HepG2 (cell line): ENCODE data around the gene TDRD10. TPM values are rescaled to one million over a fixed set of nuclear protein-coding genes. Genes with fewer than 3 reads are reported as not detected.
A peak's percentile ranks its signal among the peaks of the same experiment; 100 is the strongest.

Experiments used
- ESRRA ChIP-seq: sonication (generic); formaldehyde crosslinking; IDR thresholded peaks from 2 replicates; pipeline ENCODE4 v1.5.1; 2020; ENCODE audit warnings: mild to moderate bottlenecking, low read depth, missing genetic modification reagents
- HOXA5 ChIP-seq: sonication (generic); formaldehyde crosslinking; IDR thresholded peaks from 2 replicates; pipeline ENCODE4 v1.4.0; 2020; ENCODE audit warnings: missing genetic modification reagents
- JUN ChIP-seq: sonication (generic); formaldehyde crosslinking; IDR thresholded peaks from 2 replicates; pipeline ENCODE4 v1.4.0; 2020; ENCODE audit warnings: mild to moderate bottlenecking, missing genetic modification reagents
- MEF2D ChIP-seq: sonication (generic); formaldehyde crosslinking; IDR thresholded peaks from 2 replicates; pipeline ENCODE4 v1.5.1; 2020; ENCODE audit warnings: mild to moderate bottlenecking, missing genetic modification reagents
- NR2C2 ChIP-seq: sonication (generic); formaldehyde crosslinking; IDR thresholded peaks from 2 replicates; pipeline ENCODE4 v1.4.0; 2020; ENCODE audit warnings: missing genetic modification reagents, mild to moderate bottlenecking, moderate library complexity, borderline replicate concordance
- PRPF4 ChIP-seq: fragments of 200-400 bp; formaldehyde crosslinking; IDR thresholded peaks from 2 replicates; pipeline ENCODE4 v1.6.1; 2016; ENCODE audit warnings: low read length, low read depth; ENCODE audit not compliant: poor library complexity, severe bottlenecking
- REXO4 ChIP-seq: sonication (generic); formaldehyde crosslinking; IDR thresholded peaks from 2 replicates; pipeline ENCODE4 v1.8.0; 2022; ENCODE audit warnings: missing genetic modification reagents, mild to moderate bottlenecking, borderline replicate concordance
- TCF12 ChIP-seq, 2 experiments: fragments of 450-650 bp in 1 of 2; sonication (generic) in 1 of 2; formaldehyde crosslinking in 1 of 2; IDR thresholded peaks; 2 replicates each; pipeline versions ENCODE4 v1.6.1 to v1.8.0; 2017 to 2022; ENCODE audit warnings: antibody characterized with exemption in 1 of 2, mild to moderate bottlenecking in 1 of 2, missing genetic modification reagents in 1 of 2, moderate library complexity in 1 of 2
- ZNF10 ChIP-seq: sonication (generic); formaldehyde crosslinking; IDR thresholded peaks from 2 replicates; pipeline ENCODE4 v1.4.0; 2020; ENCODE audit warnings: mild to moderate bottlenecking, low read depth, missing genetic modification reagents, borderline replicate concordance
- ZNF160 ChIP-seq: sonication (generic); formaldehyde crosslinking; IDR thresholded peaks from 2 replicates; pipeline ENCODE4 v1.8.0; 2022; ENCODE audit warnings: mild to moderate bottlenecking, inconsistent platforms, missing genetic modification reagents
- ZNF530 ChIP-seq: sonication (generic); formaldehyde crosslinking; IDR thresholded peaks from 2 replicates; pipeline ENCODE4 v1.5.0; 2020; ENCODE audit warnings: low read depth, mild to moderate bottlenecking, missing genetic modification reagents
- ZNF563 ChIP-seq: sonication (generic); formaldehyde crosslinking; IDR thresholded peaks from 2 replicates; pipeline ENCODE4 v1.8.0; 2022; ENCODE audit warnings: mild to moderate bottlenecking, moderate library complexity, missing genetic modification reagents
- polyA plus RNA-seq, 8 experiments: library from polyadenylated mRNA; depleted of rRNA in 3 of 8; stranded (reverse) in 7 of 8; unstranded in 1 of 8; fragments of >200 nt; fragmentation: Illumina TruSeq in 4 of 8; extraction: Trizol in 4 of 8; gene quantifications; 2 replicates each; pipeline versions ENCODE4 v1.2.1 to v1.2.3, GENCODE V29; 2011 to 2016; ENCODE audit warnings: low read depth in 4 of 8, missing spikeins in 1 of 8, mixed read lengths in 1 of 8; ENCODE audit not compliant: insufficient read depth in 1 of 8
- total RNA-seq, 5 experiments: library from RNA; depleted of rRNA; stranded (reverse); fragments of >200 nt; fragmentation: Illumina TruSeq; extraction: Trizol; gene quantifications; 2 replicates each; pipeline ENCODE4 v1.2.3, GENCODE V29; 2016; ENCODE audit warnings: low read depth in 1 of 5
- TF ChIP-seq, protein P1 (sequence below): sonication (generic); formaldehyde crosslinking; IDR thresholded peaks from 2 replicates; pipeline ENCODE4 v1.4.0; 2020; ENCODE audit warnings: low read depth, missing genetic modification reagents
- TF ChIP-seq, protein P2 (sequence below): sonication (generic); formaldehyde crosslinking; IDR thresholded peaks from 2 replicates; pipeline ENCODE4 v1.5.1; 2020; ENCODE audit warnings: mild to moderate bottlenecking, moderate library complexity, missing genetic modification reagents
- TF ChIP-seq, protein P3 (sequence below): sonication (generic); formaldehyde crosslinking; IDR thresholded peaks from 2 replicates; pipeline ENCODE4 v1.9.0; 2021; ENCODE audit warnings: missing genetic modification reagents, mild to moderate bottlenecking, borderline replicate concordance

TDRD10 gene
- total and polyA plus RNA-seq, 2 of the 13 experiments (the other 11 are each of a cell fraction or from before 2014, with no cell fraction given): not detected

DNA sequence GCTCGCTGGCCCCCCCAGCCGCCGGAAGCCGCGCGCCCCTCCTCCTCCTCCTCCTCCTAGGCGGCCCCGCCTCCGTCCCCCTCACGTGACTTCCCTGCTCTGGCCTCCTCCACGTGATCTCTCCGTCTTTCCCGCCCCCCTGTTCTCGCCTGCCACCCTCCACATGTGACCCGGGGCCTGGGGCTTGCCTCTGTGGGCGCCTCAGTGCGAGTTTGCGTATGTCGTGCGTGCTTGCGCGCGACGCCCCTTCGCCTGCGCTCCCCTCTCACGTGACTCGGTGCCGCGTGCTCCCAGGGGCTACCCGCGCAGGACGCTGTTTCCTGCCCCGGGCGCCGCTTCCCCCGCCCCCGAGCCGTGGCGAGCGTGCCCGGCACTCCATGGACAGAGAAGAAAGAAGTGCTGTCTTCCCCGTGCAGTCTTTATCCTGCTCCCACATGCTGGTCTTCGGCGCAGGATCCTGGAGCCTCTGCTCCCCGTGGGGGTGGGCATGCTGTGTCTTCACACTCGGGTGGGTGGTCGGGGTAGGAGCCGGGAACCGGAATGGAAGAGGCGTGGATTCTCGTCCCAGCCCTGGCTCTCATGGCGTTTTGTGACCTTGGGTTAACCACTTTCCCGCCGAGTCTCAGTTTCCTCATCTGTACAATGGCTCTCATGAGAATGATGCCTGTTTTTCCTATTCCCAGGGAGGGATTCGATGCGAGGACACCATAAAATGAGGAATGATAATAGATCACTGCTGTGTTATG, 56.9 kb downstream of the TDRD10 start (continued):
- TF ChIP-seq, protein P1, sequence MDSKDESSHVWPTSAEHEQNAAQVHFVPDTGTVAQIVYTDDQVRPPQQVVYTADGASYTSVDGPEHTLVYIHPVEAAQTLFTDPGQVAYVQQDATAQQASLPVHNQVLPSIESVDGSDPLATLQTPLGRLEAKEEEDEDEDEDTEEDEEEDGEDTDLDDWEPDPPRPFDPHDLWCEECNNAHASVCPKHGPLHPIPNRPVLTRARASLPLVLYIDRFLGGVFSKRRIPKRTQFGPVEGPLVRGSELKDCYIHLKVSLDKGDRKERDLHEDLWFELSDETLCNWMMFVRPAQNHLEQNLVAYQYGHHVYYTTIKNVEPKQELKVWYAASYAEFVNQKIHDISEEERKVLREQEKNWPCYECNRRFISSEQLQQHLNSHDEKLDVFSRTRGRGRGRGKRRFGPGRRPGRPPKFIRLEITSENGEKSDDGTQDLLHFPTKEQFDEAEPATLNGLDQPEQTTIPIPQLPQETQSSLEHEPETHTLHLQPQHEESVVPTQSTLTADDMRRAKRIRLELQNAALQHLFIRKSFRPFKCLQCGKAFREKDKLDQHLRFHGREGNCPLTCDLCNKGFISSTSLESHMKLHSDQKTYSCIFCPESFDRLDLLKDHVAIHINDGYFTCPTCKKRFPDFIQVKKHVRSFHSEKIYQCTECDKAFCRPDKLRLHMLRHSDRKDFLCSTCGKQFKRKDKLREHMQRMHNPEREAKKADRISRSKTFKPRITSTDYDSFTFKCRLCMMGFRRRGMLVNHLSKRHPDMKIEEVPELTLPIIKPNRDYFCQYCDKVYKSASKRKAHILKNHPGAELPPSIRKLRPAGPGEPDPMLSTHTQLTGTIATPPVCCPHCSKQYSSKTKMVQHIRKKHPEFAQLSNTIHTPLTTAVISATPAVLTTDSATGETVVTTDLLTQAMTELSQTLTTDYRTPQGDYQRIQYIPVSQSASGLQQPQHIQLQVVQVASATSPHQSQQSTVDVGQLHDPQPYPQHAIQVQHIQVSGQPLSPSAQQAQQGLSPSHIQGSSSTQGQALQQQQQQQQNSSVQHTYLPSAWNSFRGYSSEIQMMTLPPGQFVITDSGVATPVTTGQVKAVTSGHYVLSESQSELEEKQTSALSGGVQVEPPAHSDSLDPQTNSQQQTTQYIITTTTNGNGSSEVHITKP (CRISPR knock-in tag): peak; percentile 25
- peak; percentile 88; the same call in 1 of the 2 replicates for TF ChIP-seq ESRRA (CRISPR knock-in tag)
- TF ChIP-seq PRPF4: no peak
- no peak for TF ChIP-seq TCF12 (IDR thresholded peaks at IDR 0.05)
- 0 out of 2 replicates have a peak, but pooled peaks have one; percentile 62 for TF ChIP-seq TCF12 (CRISPR knock-in tag; IDR thresholded peaks at IDR 0.05)
- TF ChIP-seq NR2C2 (CRISPR knock-in tag): peak; percentile 87
- TF ChIP-seq, protein P2, sequence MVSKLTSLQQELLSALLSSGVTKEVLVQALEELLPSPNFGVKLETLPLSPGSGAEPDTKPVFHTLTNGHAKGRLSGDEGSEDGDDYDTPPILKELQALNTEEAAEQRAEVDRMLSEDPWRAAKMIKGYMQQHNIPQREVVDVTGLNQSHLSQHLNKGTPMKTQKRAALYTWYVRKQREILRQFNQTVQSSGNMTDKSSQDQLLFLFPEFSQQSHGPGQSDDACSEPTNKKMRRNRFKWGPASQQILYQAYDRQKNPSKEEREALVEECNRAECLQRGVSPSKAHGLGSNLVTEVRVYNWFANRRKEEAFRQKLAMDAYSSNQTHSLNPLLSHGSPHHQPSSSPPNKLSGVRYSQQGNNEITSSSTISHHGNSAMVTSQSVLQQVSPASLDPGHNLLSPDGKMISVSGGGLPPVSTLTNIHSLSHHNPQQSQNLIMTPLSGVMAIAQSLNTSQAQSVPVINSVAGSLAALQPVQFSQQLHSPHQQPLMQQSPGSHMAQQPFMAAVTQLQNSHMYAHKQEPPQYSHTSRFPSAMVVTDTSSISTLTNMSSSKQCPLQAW (CRISPR knock-in tag): peak; percentile 96
- peak; percentile 89; the same call in 1 of the 2 replicates for TF ChIP-seq ZNF160
- peak; percentile 83; the same call in 1 of the 2 replicates for TF ChIP-seq REXO4 (CRISPR knock-in tag)
- TF ChIP-seq MEF2D (CRISPR knock-in tag): peak; percentile 97
- TF ChIP-seq ZNF563 (CRISPR knock-in tag): peak; percentile 99
- peak; percentile 85 for TF ChIP-seq JUN
- TF ChIP-seq ZNF10 (CRISPR knock-in tag): no peak
- peak; percentile 78 for TF ChIP-seq HOXA5
- TF ChIP-seq, protein P3, sequence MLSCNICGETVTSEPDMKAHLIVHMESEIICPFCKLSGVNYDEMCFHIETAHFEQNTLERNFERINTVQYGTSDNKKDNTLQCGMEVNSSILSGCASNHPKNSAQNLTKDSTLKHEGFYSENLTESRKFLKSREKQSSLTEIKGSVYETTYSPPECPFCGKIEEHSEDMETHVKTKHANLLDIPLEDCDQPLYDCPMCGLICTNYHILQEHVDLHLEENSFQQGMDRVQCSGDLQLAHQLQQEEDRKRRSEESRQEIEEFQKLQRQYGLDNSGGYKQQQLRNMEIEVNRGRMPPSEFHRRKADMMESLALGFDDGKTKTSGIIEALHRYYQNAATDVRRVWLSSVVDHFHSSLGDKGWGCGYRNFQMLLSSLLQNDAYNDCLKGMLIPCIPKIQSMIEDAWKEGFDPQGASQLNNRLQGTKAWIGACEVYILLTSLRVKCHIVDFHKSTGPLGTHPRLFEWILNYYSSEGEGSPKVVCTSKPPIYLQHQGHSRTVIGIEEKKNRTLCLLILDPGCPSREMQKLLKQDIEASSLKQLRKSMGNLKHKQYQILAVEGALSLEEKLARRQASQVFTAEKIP (CRISPR knock-in tag): no peak
- no peak for TF ChIP-seq ZNF530
